Left lung (tissue), 10 donors: ENCODE data around the gene ASXL1. TPM values are rescaled to one million over a fixed set of nuclear protein-coding genes. Genes with fewer than 3 reads are reported as not detected.

Experiments
- ATAC-seq: fragments of 200-7000 bp; cut with Tn5 transposase; one replicate; pipeline ENCODE4 v1.9.1; 2020; ENCODE audit warnings: moderate library complexity
- DNase-seq, 4 donors: peaks; one replicate each; pipeline ENCODE4 v3.0.0-alpha.2; 2013 to 2020
- H3K27ac ChIP-seq, 2 donors: fragments of 200-600 bp; sonication (generic) in 1 of 2; one replicate each; pipeline versions ENCODE4 v1.5.0 to v1.8.0; 2020 to 2021
- H3K27me3 ChIP-seq, 2 donors: fragments of 200-600 bp; sonication (generic) in 1 of 2; one replicate each; pipeline versions ENCODE4 v1.5.0 to v1.8.0; 2020 to 2021
- H3K36me3 ChIP-seq, 2 donors: fragments of 200-600 bp; sonication (generic) in 1 of 2; one replicate each; pipeline versions ENCODE4 v1.5.0 to v1.8.0; 2020 to 2021
- H3K4me1 ChIP-seq, 2 donors: fragments of 200-600 bp; one replicate each; pipeline ENCODE4 v1.8.0; 2021
- H3K4me3 ChIP-seq, 2 donors: fragments of 200-600 bp; sonication (generic) in 1 of 2; one replicate each; pipeline versions ENCODE4 v1.5.0 to v1.8.0; 2020 to 2021; ENCODE audit warnings: mild to moderate bottlenecking in 1 of 2
- H3K9me3 ChIP-seq, 2 donors: fragments of 200-600 bp; sonication (generic) in 1 of 2; one replicate each; pipeline versions ENCODE4 v1.5.0 to v1.8.0; 2020 to 2021
- CTCF ChIP-seq, 2 donors: fragments of 200-600 bp; sonication (generic) in 1 of 2; IDR thresholded peaks; one replicate each; pipeline versions ENCODE4 v1.5.0 to v1.8.0; 2021; ENCODE audit warnings: antibody characterized with exemption in 2 of 2
- intact Hi-C, 2 donors: fragments of 100-400 bp; cut with DNase I; formaldehyde crosslinking; loops; one replicate each; pipeline versions ENCODE4 v1.11.2 to v1.14.2; 2022
- polyA plus RNA-seq, 6 donors: library from polyadenylated mRNA; unstranded; fragments of 120-200 nt; gene quantifications; one replicate each; pipeline ENCODE4 v1.2.1, GENCODE V29; 2013; ENCODE audit not compliant: insufficient read length in 6 of 6
- total RNA-seq, 2 donors: library from RNA; stranded (reverse); fragmentation: NEBNext Ultra II Directional; extraction: Animal tissue kit (Norgen Biotek cat#: 25700); gene quantifications; one replicate each; pipeline ENCODE4 v1.2.1, GENCODE V29; 2021
- donor health status: DM: no; HTN: yes; CAD: no.
- donor health status: DM: no; HTN: no; CAD: no.

ASXL1 gene
- total and polyA plus RNA-seq, 8 donors: 51.1 to 90.0 (median 81.1) TPM

GRCh38 chr20:32442630-32443373 lies 84.7 kb downstream of the ASXL1 start:
- intact Hi-C loops: no loop called here
- TF ChIP-seq CTCF (IDR thresholded peaks at IDR 0.05): no peak
- Histone ChIP-seq H3K36me3 (peaks cover 0 to 76% of the 10 kb centered on the region in 2 donors), H3K4me3 (no peak overlapping the region), H3K9me3 (no peaks in the 10 kb centered on the region), H3K27me3 (no peaks in the 10 kb centered on the region), H3K4me1 (peaks cover 0 to 2% of the 10 kb centered on the region in 2 donors), H3K27ac (no peak overlapping the region)
- ATAC-seq (no peak), DNase-seq (peak in 1 of 4 donors; percentile 33)

- H3K9me3 ChIP-seq: no peaks in the 10 kb centered on the region
- H3K27ac ChIP-seq: no peak overlapping the region
- TF ChIP-seq CTCF (IDR thresholded peaks at IDR 0.05): no peak
- no peaks in the 10 kb centered on the region for H3K27me3 ChIP-seq
- H3K4me3 ChIP-seq: no peak overlapping the region
- ATAC-seq (no peak), DNase-seq (no peak)
- H3K4me1 ChIP-seq: peaks cover 0 to 2% of the 10 kb centered on the region in 2 donors
- peaks cover 0 to 76% of the 10 kb centered on the region in 2 donors for H3K36me3 ChIP-seq
- intact Hi-C loops: no loop called here
Measured at GRCh38 chr20:32443386-32443974, 85.3 kb downstream of the ASXL1 start.

GRCh38 chr20:32444474-32445220 lies 86.5 kb downstream of the ASXL1 start:
- Histone ChIP-seq H3K4me3 (no peak overlapping the region), H3K27me3 (no peaks in the 10 kb centered on the region), H3K4me1 (peaks cover 0 to 12% of the 10 kb centered on the region in 2 donors), H3K9me3 (no peaks in the 10 kb centered on the region), H3K27ac (no peak overlapping the region), H3K36me3 (peaks cover 0 to 67% of the 10 kb centered on the region in 2 donors)
- intact Hi-C loops: no loop called here
- no peak for TF ChIP-seq CTCF (IDR thresholded peaks at IDR 0.05)
- DNase-seq (no peak), ATAC-seq (no peak)

GRCh38 chr20:32445539-32446273 lies 87.6 kb downstream of the ASXL1 start:
- DNase-seq: peak in 1 of 4 donors; percentile 52
- H3K9me3 ChIP-seq: no peaks in the 10 kb centered on the region
- no peak overlapping the region for H3K4me3 ChIP-seq
- peaks cover 0 to 64% of the 10 kb centered on the region in 2 donors for H3K36me3 ChIP-seq
- no peaks in the 10 kb centered on the region for H3K27me3 ChIP-seq
- no peak for TF ChIP-seq CTCF (IDR thresholded peaks at IDR 0.05)
- intact Hi-C loops: no loop called here
- H3K27ac ChIP-seq: peak overlapping the region in 1 of 2 donors; percentile 18
- ATAC-seq: peak; percentile 18
- H3K4me1 ChIP-seq: peaks cover 4 to 23% of the 10 kb centered on the region in 2 donors
